ENCODE results near the gene KRT25.

DNA sequence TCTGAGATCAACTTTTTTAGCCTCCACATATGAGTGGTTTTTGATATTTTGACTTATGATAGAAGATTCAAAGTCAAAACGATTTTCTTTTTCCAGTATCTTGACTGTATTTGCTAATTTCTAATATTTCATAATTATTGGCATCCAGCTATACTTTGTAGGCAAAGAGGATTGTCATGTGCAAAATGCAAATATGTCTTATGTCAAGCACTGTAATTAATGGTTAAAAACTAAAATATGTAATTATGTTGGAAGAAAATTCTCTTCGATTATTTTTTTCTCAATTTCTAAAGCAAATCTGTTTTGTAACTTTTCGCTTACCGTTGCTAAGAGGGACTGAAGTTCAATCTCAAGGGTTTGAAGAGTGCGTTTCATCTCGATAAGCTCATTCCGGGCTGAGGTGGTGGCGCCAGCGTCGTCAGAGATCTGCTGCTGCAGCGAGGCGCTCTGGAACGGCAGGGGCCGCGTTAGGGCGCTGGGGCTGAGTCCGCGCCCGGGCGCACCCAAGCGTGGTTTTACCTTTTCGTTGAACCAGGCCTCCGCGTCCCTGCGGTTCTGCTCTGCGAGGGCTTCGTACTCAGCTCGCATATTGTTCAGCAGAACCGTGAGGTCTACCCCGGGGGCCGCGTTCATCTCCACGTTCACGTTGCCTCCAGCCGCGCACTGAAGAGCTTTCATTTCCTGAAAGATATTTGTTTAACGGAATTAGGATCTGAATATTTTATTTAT lies 24.2 kb upstream of the KRT25 start:
- TF ChIP-seq, protein P1, sequence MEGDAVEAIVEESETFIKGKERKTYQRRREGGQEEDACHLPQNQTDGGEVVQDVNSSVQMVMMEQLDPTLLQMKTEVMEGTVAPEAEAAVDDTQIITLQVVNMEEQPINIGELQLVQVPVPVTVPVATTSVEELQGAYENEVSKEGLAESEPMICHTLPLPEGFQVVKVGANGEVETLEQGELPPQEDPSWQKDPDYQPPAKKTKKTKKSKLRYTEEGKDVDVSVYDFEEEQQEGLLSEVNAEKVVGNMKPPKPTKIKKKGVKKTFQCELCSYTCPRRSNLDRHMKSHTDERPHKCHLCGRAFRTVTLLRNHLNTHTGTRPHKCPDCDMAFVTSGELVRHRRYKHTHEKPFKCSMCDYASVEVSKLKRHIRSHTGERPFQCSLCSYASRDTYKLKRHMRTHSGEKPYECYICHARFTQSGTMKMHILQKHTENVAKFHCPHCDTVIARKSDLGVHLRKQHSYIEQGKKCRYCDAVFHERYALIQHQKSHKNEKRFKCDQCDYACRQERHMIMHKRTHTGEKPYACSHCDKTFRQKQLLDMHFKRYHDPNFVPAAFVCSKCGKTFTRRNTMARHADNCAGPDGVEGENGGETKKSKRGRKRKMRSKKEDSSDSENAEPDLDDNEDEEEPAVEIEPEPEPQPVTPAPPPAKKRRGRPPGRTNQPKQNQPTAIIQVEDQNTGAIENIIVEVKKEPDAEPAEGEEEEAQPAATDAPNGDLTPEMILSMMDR (conservative IDR thresholded peaks at IDR 0.05; ENCODE audit: low read length), result no peak
- TF ChIP-seq EZH2phosphoT487 (IDR thresholded peaks at IDR 0.05; ENCODE audit: borderline replicate concordance, low read depth, low read length), result no peak
